ENCODE measurements around the gene PCDH15. TPM values are rescaled to one million over a fixed set of nuclear protein-coding genes. Genes with fewer than 3 reads are reported as not detected.

PCDH15 gene
- total RNA-seq, 2 experiments from 2014 or later: not detected

GRCh38 chr10:54620352-54620751 is 180.7 kb downstream of the PCDH15 start:
- Mint-ChIP-seq H3K9me3 (ENCODE audit: low read depth) (no peaks in the 10 kb centered on the region), H3K27me3 (no peaks in the 10 kb centered on the region), H3K4me3 (no peak overlapping the region), H3K27ac (no peak overlapping the region), H3K4me1 (peaks cover 2% of the 10 kb centered on the region), H3K36me3 (ENCODE audit: low read depth) (no peaks in the 10 kb centered on the region)
- ChIA-PET CTCF (no interaction called here), POLR2A (no interaction called here)
- DNase-seq: no peak
- intact Hi-C loops (cut with DNase I, micrococcal nuclease): no loop called here
- no peak for ATAC-seq

- Mint-ChIP-seq H3K36me3 (ENCODE audit: low read depth) (no peaks in the 10 kb centered on the region), H3K27me3 (no peaks in the 10 kb centered on the region), H3K27ac (no peak overlapping the region), H3K4me1 (no peaks in the 10 kb centered on the region), H3K9me3 (ENCODE audit: low read depth) (no peaks in the 10 kb centered on the region), H3K4me3 (no peak overlapping the region)
- DNase-seq (no peak), ATAC-seq (no peak)
- ChIA-PET CTCF (interaction anchor here (0.6 kb wide), 1 partner anchor 1027 kb away, joined by 4 read pairs; no protein-coding TSS in a partner anchor), POLR2A (no interaction called here)
- intact Hi-C loops (cut with DNase I, micrococcal nuclease): no loop called here
Observed at GRCh38 chr10:54614072-54614471, 187.0 kb downstream of the PCDH15 start.

DNA sequence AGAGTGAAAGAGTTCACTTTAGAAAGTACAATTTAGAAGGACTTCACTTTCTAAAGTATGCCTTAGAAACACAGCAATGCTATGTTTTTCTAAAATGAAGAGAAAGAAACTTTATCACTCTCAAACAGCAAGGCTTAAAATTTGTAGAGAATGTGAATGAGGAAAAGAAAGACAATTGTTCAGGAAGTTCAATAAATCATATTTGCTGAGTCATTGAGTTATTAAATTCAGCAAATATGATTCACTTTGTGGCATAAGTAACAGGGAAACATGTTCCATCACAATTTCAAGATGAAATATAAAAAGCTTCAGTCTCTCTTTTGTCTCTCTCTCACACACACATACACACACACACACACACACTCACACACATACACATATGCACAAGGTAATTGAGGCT is 187.9 kb downstream of the PCDH15 start:
- ATAC-seq: no peak

GRCh38 chr10:54609423-54609822 is 191.6 kb downstream of the PCDH15 start:
- no peaks in the 10 kb centered on the region for H3K4me1 Mint-ChIP-seq
- no peak overlapping the region for H3K4me3 Mint-ChIP-seq
- no peak for DNase-seq
- no peak for ATAC-seq
- ChIA-PET CTCF (no interaction called here), POLR2A (no interaction called here)
- intact Hi-C loops (cut with DNase I, micrococcal nuclease): no loop called here
- H3K27ac Mint-ChIP-seq: no peak overlapping the region
- no peaks in the 10 kb centered on the region for H3K36me3 Mint-ChIP-seq (ENCODE audit: low read depth)
- peaks cover 5% of the 10 kb centered on the region for H3K9me3 Mint-ChIP-seq (ENCODE audit: low read depth)
- no peaks in the 10 kb centered on the region for H3K27me3 Mint-ChIP-seq

More for the DNA sequence above, 187.9 kb downstream of the PCDH15 start:
- no peak for DNase-seq
- Mint-ChIP-seq H3K4me1 (no peaks in the 10 kb centered on the region), H3K27me3 (no peaks in the 10 kb centered on the region), H3K4me3 (no peak overlapping the region), H3K36me3 (ENCODE audit: low read depth) (no peaks in the 10 kb centered on the region), H3K9me3 (ENCODE audit: low read depth) (no peaks in the 10 kb centered on the region), H3K27ac (no peak overlapping the region)
- intact Hi-C loops (cut with DNase I, micrococcal nuclease): no loop called here
- POLR2A ChIA-PET: no interaction called here
- CTCF ChIA-PET: no interaction called here

DNA sequence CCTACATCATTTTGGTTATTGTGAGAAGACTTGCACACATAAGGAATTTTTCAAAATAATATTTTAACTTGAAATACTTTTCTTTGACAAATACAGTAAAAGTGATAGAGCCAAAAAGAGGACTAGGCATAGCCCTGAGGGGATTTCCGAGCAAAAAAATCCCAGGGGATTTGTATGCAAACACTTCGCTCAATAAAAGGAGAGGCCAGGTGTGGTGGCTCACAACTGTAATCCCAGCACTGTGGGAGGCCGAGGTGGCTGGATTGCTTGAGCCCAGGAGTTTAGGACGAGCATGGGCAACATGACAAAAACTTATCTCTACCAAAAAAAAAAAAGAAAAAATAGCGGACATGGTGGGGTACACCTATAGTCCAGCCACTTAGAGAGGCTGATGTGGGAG is 193.0 kb downstream of the PCDH15 start:
- Mint-ChIP-seq H3K4me1 (no peaks in the 10 kb centered on the region), H3K36me3 (ENCODE audit: low read depth) (no peaks in the 10 kb centered on the region), H3K27me3 (no peaks in the 10 kb centered on the region), H3K27ac (no peak overlapping the region), H3K4me3 (no peak overlapping the region), H3K9me3 (ENCODE audit: low read depth) (peaks cover 9% of the 10 kb centered on the region)
- ChIA-PET POLR2A (no interaction called here), CTCF (no interaction called here)
- intact Hi-C loops (cut with DNase I, micrococcal nuclease): no loop called here
- no peak for ATAC-seq
- no peak for DNase-seq

DNA sequence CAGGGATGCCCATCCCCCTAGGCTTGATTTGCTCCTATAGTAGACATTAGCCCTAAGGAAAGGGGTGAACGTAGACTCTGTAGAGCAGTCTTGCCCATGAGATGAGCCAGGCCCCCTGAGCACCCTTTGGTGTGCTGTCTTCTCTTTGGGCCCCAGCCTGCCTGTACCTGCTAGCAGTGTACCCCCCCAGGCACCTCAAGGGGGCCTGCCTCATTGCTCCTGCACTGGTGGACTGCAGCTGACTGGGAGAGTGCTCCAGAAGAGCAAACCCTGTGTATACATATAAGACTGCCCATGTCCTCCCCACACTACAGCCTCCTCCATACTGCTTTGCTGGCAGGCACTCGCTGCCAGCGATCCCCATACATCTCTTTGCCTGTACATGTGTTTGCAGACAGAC is 206.7 kb downstream of the PCDH15 start:
- Mint-ChIP-seq H3K27ac (no peak overlapping the region), H3K27me3 (no peaks in the 10 kb centered on the region), H3K36me3 (ENCODE audit: low read depth) (no peaks in the 10 kb centered on the region), H3K4me1 (no peaks in the 10 kb centered on the region), H3K9me3 (ENCODE audit: low read depth) (peaks cover 25% of the 10 kb centered on the region), H3K4me3 (no peak overlapping the region)
- DNase-seq (no peak), ATAC-seq (no peak)
- ChIA-PET CTCF (no interaction called here), POLR2A (no interaction called here)
- intact Hi-C loops (cut with DNase I, micrococcal nuclease): no loop called here

DNA sequence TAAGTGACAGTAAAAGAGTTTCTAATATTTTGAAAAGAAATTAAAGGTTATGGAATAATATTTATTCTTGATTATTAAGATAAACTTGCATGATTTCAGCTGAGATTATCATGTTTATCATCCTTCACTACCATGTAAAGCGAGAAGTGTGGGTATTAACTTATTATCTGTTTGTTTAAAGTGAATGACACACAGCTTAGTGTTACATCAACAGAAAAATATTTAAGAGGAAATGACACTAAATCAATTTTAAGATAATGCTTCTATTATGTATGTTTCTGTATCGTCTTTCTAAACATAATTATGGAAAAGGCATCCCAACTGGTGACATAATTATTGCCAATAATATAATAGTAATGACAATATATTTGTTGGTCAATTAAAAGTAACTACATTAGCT is 213.1 kb downstream of the PCDH15 start:
- no peak overlapping the region for H3K4me3 Mint-ChIP-seq
- no peak overlapping the region for H3K27ac Mint-ChIP-seq
- intact Hi-C loops (cut with DNase I, micrococcal nuclease): loop anchor here in 1 of 2 experiments (10.0 kb wide), 1 partner anchor 63 kb away; no protein-coding TSS in a partner anchor
- ChIA-PET CTCF (no interaction called here), POLR2A (no interaction called here)
- peaks cover 2% of the 10 kb centered on the region for H3K9me3 Mint-ChIP-seq (ENCODE audit: low read depth)
- H3K36me3 Mint-ChIP-seq (ENCODE audit: low read depth): no peaks in the 10 kb centered on the region
- ATAC-seq (no peak), DNase-seq (no peak)
- H3K4me1 Mint-ChIP-seq: no peaks in the 10 kb centered on the region
- H3K27me3 Mint-ChIP-seq: no peaks in the 10 kb centered on the region

DNA sequence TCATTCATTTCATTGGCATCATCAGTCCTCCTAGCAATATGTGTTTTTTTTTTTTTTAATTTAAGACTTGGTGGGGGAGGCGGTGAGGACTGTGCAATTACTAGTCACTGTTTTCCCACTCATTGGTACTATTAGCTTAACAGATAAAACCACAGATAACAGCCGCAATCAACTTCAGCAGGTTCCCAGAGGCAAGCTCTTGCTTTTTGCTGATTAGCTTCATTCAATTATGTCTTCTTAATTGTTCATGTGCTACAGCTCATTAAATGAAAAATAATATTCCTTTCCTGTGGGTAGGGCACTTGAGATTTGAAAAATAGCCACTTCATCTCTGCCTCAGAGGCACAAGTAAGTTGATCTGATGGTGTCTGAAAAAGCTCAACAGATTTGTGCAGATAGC is 215.5 kb downstream of the PCDH15 start:
- CTCF ChIA-PET: no interaction called here
- Mint-ChIP-seq H3K9me3 (ENCODE audit: low read depth) (peaks cover 3% of the 10 kb centered on the region), H3K4me1 (no peaks in the 10 kb centered on the region), H3K27ac (no peak overlapping the region), H3K4me3 (no peak overlapping the region), H3K36me3 (ENCODE audit: low read depth) (no peaks in the 10 kb centered on the region), H3K27me3 (no peaks in the 10 kb centered on the region)
- intact Hi-C loops (cut with DNase I, micrococcal nuclease): loop anchor here in 1 of 2 experiments (10.0 kb wide), 1 partner anchor 61 kb away; no protein-coding TSS in a partner anchor
- DNase-seq (no peak), ATAC-seq (no peak)
- POLR2A ChIA-PET: no interaction called here

GRCh38 chr10:54577682-54578081 is 223.3 kb downstream of the PCDH15 start:
- intact Hi-C loops (cut with DNase I, micrococcal nuclease): no loop called here
- DNase-seq: no peak
- ChIA-PET CTCF (no interaction called here), POLR2A (no interaction called here)
- Mint-ChIP-seq H3K27ac (no peak overlapping the region), H3K27me3 (no peaks in the 10 kb centered on the region), H3K4me1 (no peaks in the 10 kb centered on the region), H3K4me3 (no peak overlapping the region), H3K9me3 (ENCODE audit: low read depth) (peaks cover 12% of the 10 kb centered on the region), H3K36me3 (ENCODE audit: low read depth) (no peaks in the 10 kb centered on the region)
- ATAC-seq: no peak

DNA sequence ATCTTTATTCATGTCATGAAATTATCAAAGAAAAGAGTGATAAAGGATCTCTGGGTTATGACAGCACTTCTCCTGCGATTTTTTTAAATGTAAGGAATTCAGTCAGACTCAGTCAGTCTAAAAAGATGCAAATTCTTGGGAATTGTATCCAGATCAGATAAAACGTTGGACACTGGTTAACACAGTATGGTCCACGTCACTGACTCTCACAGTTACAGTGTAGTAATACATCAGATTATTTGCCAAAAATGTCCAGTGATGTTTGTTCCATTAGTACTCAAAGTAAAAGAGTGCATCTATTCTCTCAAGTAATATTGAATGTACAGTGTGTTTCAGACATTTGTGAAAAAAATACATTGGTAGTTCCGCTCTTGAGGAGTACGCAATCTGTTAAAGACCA is 224.5 kb downstream of the PCDH15 start:
- no peak for DNase-seq
- ChIA-PET CTCF (no interaction called here), POLR2A (no interaction called here)
- peaks cover 10% of the 10 kb centered on the region for H3K9me3 Mint-ChIP-seq (ENCODE audit: low read depth)
- no peak for ATAC-seq
- no peak overlapping the region for H3K4me3 Mint-ChIP-seq
- intact Hi-C loops (cut with DNase I, micrococcal nuclease): no loop called here
- H3K36me3 Mint-ChIP-seq (ENCODE audit: low read depth): no peaks in the 10 kb centered on the region
- no peaks in the 10 kb centered on the region for H3K27me3 Mint-ChIP-seq
- H3K27ac Mint-ChIP-seq: no peak overlapping the region
- no peaks in the 10 kb centered on the region for H3K4me1 Mint-ChIP-seq

GRCh38 chr10:54559498-54559897 is 241.5 kb downstream of the PCDH15 start:
- ATAC-seq (no peak), DNase-seq (no peak)
- Mint-ChIP-seq H3K4me1 (no peaks in the 10 kb centered on the region), H3K27me3 (no peaks in the 10 kb centered on the region), H3K4me3 (no peak overlapping the region), H3K27ac (no peak overlapping the region), H3K9me3 (ENCODE audit: low read depth) (peaks cover 2% of the 10 kb centered on the region), H3K36me3 (ENCODE audit: low read depth) (no peaks in the 10 kb centered on the region)
- intact Hi-C loops (cut with DNase I, micrococcal nuclease): no loop called here
- ChIA-PET CTCF (no interaction called here), POLR2A (no interaction called here)

DNA sequence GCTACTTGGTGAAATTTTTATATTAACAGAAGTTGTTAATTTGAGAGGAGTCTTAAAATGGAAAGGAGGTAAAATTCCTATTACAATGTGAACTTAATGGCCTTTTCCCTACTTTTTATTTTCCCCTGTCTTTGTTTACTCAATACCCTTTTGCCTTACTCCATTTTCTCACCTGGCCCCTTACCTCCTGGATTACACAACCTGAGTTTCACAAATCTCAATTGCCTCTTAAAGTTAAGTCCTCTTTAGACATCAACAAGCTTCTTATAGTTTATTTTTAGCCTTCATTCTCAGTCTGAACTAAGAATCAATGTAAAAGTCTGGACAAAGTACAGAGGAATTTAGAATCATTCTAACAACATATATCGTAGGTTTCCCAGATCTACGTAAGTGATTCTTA is 247.0 kb downstream of the PCDH15 start:
- POLR2A ChIA-PET: no interaction called here
- peaks cover 4% of the 10 kb centered on the region for H3K9me3 Mint-ChIP-seq (ENCODE audit: low read depth)
- DNase-seq (no peak), ATAC-seq (no peak)
- no peaks in the 10 kb centered on the region for H3K4me1 Mint-ChIP-seq
- no peaks in the 10 kb centered on the region for H3K27me3 Mint-ChIP-seq
- no peaks in the 10 kb centered on the region for H3K36me3 Mint-ChIP-seq (ENCODE audit: low read depth)
- intact Hi-C loops (cut with DNase I, micrococcal nuclease): no loop called here
- no peak overlapping the region for H3K27ac Mint-ChIP-seq
- CTCF ChIA-PET: no interaction called here
- no peak overlapping the region for H3K4me3 Mint-ChIP-seq

- intact Hi-C loops (cut with DNase I, micrococcal nuclease): no loop called here
Observed at GRCh38 chr10:54550016-54550415, 251.0 kb downstream of the PCDH15 start.

More at GRCh38 chr10:54550016-54550415, 251.0 kb downstream of the PCDH15 start:
- Mint-ChIP-seq H3K36me3 (ENCODE audit: low read depth) (no peaks in the 10 kb centered on the region), H3K27me3 (no peaks in the 10 kb centered on the region), H3K27ac (no peak overlapping the region), H3K4me3 (no peak overlapping the region), H3K4me1 (no peaks in the 10 kb centered on the region), H3K9me3 (ENCODE audit: low read depth) (peaks cover 3% of the 10 kb centered on the region)
- CTCF ChIA-PET: no interaction called here
- POLR2A ChIA-PET: no interaction called here
- DNase-seq (no peak), ATAC-seq (no peak)

Data from activated CD4-positive, alpha-beta T cell treated with anti-CD3 and anti-CD28 coated beads for 36 hours (primary cell).